K562 (cell line): Measurements from ENCODE around the gene INO80. TPM values are rescaled to one million over a fixed set of nuclear protein-coding genes. Genes with fewer than 3 reads are reported as not detected.

ENCODE experiments used
- ATAC-seq: fragments of 200-7000 bp; cut with Tn5 transposase; 3 replicates; pipeline ENCODE4 v1.9.1; 2020; ENCODE audit warnings: moderate library complexity
- BruUV-seq: library from RNA; stranded (reverse); fragments of 400-500 nt; replicated peaks from 2 replicates; lab custom pipeline; 2021; lab: Mats Ljungman, UMichigan
- CTCF ChIA-PET: fragments of 300-600 bp; formaldehyde crosslinking; extraction: SDS; loops from one replicate; lab custom pipeline; 2021; ENCODE audit warnings: low intra/inter-chr PET ratio; lab: Yijun Ruan, JAX
- POLR2A ChIA-PET: fragments of 300-600, 350-650 bp; sonication (Branson Sonifier 250); formaldehyde crosslinking; extraction: SDS; loops from one replicate; lab custom pipeline; 2021; ENCODE audit warnings: antibody characterized with exemption, inconsistent platforms; lab: Yijun Ruan, JAX
- DNase-seq, 4 experiments: peaks; one replicate each; pipeline versions ENCODE4 v3.0.0 to v3.0.0-alpha.2; 2011 to 2018; ENCODE audit warnings: low spot score in 3 of 4, mixed read lengths in 3 of 4; ENCODE audit errors: extremely low read depth in 1 of 4
- FAIRE-seq: peaks from 2 replicates; lab custom pipeline; 2011; peaks lifted over from hg19 to GRCh38; lab: Jason Lieb, UNC
- H2AFZ ChIP-seq: 2 replicates; pipeline ENCODE4 v1.6.0; 2011; ENCODE audit warnings: low read depth, low read length, control low read depth, inconsistent platforms
- H3K27ac ChIP-seq: fragments of 200-600 bp; 3 replicates; pipeline ENCODE4 v1.8.0; 2011; ENCODE audit warnings: low read depth, mild to moderate bottlenecking, control low read depth, inconsistent platforms, low read length, moderate library complexity, mixed read lengths; ENCODE audit errors: extremely low read depth
- H3K27me3 ChIP-seq, 2 experiments: fragments of 300-600 bp in 1 of 2; 2 replicates in 1 of 2; 3 replicates in 1 of 2; pipeline versions ENCODE4 v1.6.0 to v1.8.0; 2011; ENCODE audit warnings: inconsistent platforms in 2 of 2, low read length in 2 of 2, mild to moderate bottlenecking in 1 of 2, mixed read lengths in 1 of 2, moderate library complexity in 1 of 2; ENCODE audit not compliant: control insufficient read depth in 2 of 2, insufficient read depth in 2 of 2
- H3K36me3 ChIP-seq: fragments of 300-600 bp; 3 replicates; pipeline ENCODE4 v1.8.0; 2011; ENCODE audit warnings: mild to moderate bottlenecking, low read length, inconsistent platforms; ENCODE audit not compliant: control insufficient read depth, insufficient read depth
- H3K4me1 ChIP-seq, 2 experiments: fragments of 200-600 bp in 1 of 2; replicated peaks in 1 of 2; 2 replicates in 1 of 2; 3 replicates in 1 of 2; pipeline versions ENCODE4 v1.5.1 to v1.8.0; 2011; ENCODE audit warnings: inconsistent platforms in 2 of 2, low read length in 2 of 2, mild to moderate bottlenecking in 1 of 2, mixed read lengths in 1 of 2, moderate library complexity in 1 of 2; ENCODE audit not compliant: control insufficient read depth in 2 of 2, insufficient read depth in 2 of 2
- H3K4me2 ChIP-seq: 2 replicates; pipeline ENCODE4 v1.6.1; 2011; ENCODE audit warnings: low read length, control low read depth, inconsistent platforms, mixed read lengths; ENCODE audit not compliant: insufficient read depth
- H3K4me3 ChIP-seq: fragments of 200-600 bp; sonication (generic), shearing (Covaris generic); 2 replicates; pipeline ENCODE4 v1.5.1; 2016; ENCODE audit warnings: control low read depth, inconsistent platforms
- H3K79me2 ChIP-seq: fragments of 200-600 bp; 3 replicates; pipeline ENCODE4 v1.8.0; 2011; ENCODE audit warnings: low read length, inconsistent platforms; ENCODE audit not compliant: control insufficient read depth, insufficient read depth
- H3K9ac ChIP-seq, 2 experiments: 2 replicates each; pipeline versions ENCODE4 v1.6.0 to v1.6.1; 2011; ENCODE audit warnings: low read depth in 2 of 2, low read length in 2 of 2, control low read depth in 1 of 2, inconsistent platforms in 1 of 2, mild to moderate bottlenecking in 1 of 2, mixed read lengths in 1 of 2; ENCODE audit not compliant: insufficient read depth in 1 of 2
- H3K9me1 ChIP-seq: one replicate; pipeline ENCODE4 v1.6.0; 2011; ENCODE audit warnings: inconsistent platforms, mild to moderate bottlenecking, low read length, moderate library complexity; ENCODE audit not compliant: control insufficient read depth, insufficient read depth
- H3K9me3 ChIP-seq: replicated peaks from 2 replicates; pipeline ENCODE4 v1.5.1; 2011; ENCODE audit warnings: low read depth, low read length, inconsistent platforms; ENCODE audit not compliant: control insufficient read depth, insufficient read depth
- H4K20me1 ChIP-seq: replicated peaks from 2 replicates; pipeline ENCODE4 v1.6.1; 2011; ENCODE audit warnings: low read length, inconsistent platforms, mixed read lengths; ENCODE audit not compliant: control insufficient read depth, insufficient read depth
- DPF2 ChIP-seq: fragments of 450-650 bp; IDR thresholded peaks from 2 replicates; pipeline ENCODE4 v1.6.1; 2016
- HMGXB4 ChIP-seq: sonication (generic); formaldehyde crosslinking; IDR thresholded peaks from 2 replicates; pipeline ENCODE4 v1.8.1; 2023; ENCODE audit warnings: mild to moderate bottlenecking, missing genetic modification reagents
- MTA3 ChIP-seq: fragments of 450-650 bp; formaldehyde crosslinking; IDR thresholded peaks from 2 replicates; pipeline ENCODE4 v1.6.1; 2017; ENCODE audit warnings: mild to moderate bottlenecking, borderline replicate concordance
- PTRF ChIP-seq: fragments of 450-650 bp; IDR thresholded peaks from 2 replicates; pipeline ENCODE4 v1.6.1; 2016; ENCODE audit warnings: mild to moderate bottlenecking, missing genetic modification characterization, missing compliant biosample characterization
- RAD21 ChIP-seq, 2 experiments: fragments of 250-450 bp in 1 of 2; fragments of 450-650 bp in 1 of 2; sonication (Bioruptor Pico) in 1 of 2; formaldehyde crosslinking in 1 of 2; IDR thresholded peaks in 1 of 2; conservative IDR thresholded peaks in 1 of 2; 2 replicates each; pipeline versions ENCODE4 v1.4.0 to v1.8.0; 2020 to 2022; ENCODE audit warnings: mild to moderate bottlenecking in 2 of 2, moderate library complexity in 1 of 2
- UBTF ChIP-seq, 2 experiments: IDR thresholded peaks; 2 replicates each; pipeline ENCODE4 v1.6.1; 2012; ENCODE audit warnings: improper control_type of control experiment in 2 of 2, low read depth in 2 of 2, low read length in 2 of 2, borderline replicate concordance in 1 of 2
- ZNF740 ChIP-seq, 3 experiments: fragments of 200-800 bp in 1 of 3; sonication (Bioruptor generic) in 1 of 3; sonication (generic) in 1 of 3; formaldehyde crosslinking in 1 of 3; IDR thresholded peaks; 2 replicates each; pipeline versions ENCODE4 v1.6.1 to v1.8.0; 2016 to 2022; ENCODE audit warnings: mild to moderate bottlenecking in 2 of 3, missing compliant biosample characterization in 2 of 3, missing genetic modification characterization in 2 of 3, missing genetic modification reagents in 1 of 3
- ZZZ3 ChIP-seq: fragments of 450-650 bp; IDR thresholded peaks from 2 replicates; pipeline ENCODE4 v1.6.1; 2016; ENCODE audit warnings: antibody characterized with exemption, mild to moderate bottlenecking, moderate library complexity
- WGBS: fragments of 100-300 bp; shearing (Covaris generic); methylation state at CpG from one replicate; pipeline ENCODE4 v1.1.6; 2016; ENCODE audit warnings: low coverage, mixed read lengths; ENCODE audit not compliant: insufficient coverage; ENCODE audit errors: missing lambda C conversion rate; 5-methylcytosine and 5-hydroxymethylcytosine counted together
- in situ Hi-C: fragments of 300-500 bp; cut with MboI; formaldehyde crosslinking; loops from 4 replicates; pipeline ENCODE4 v1.15.0; 2018; ENCODE audit warnings: inconsistent platforms, mixed read lengths
- intact Hi-C: fragments of 100-400 bp; cut with micrococcal nuclease; formaldehyde crosslinking; loops from 2 replicates; pipeline ENCODE4 v1.14.2; 2022
- polyA plus RNA-seq, 8 experiments: library from polyadenylated mRNA; depleted of rRNA in 4 of 8; stranded (reverse) in 5 of 8; unstranded in 3 of 8; fragments of >200 nt; fragmentation: Nextera tagmentation in 2 of 8; fragmentation: Illumina TruSeq in 1 of 8; extraction: Ambion mirVana in 2 of 8; extraction: Trizol in 1 of 8; gene quantifications; 2 replicates each; pipeline versions ENCODE4 v1.2.1 to v1.2.3, GENCODE V29; 2011 to 2014; ENCODE audit warnings: inconsistent platforms in 1 of 8, missing spikeins in 1 of 8
- total RNA-seq, 7 experiments: library from RNA; depleted of rRNA in 6 of 7; stranded (reverse); fragments of >200 nt in 6 of 7; fragmentation: Illumina TruSeq in 2 of 7; extraction: Trizol in 2 of 7; gene quantifications; 2 replicates each; pipeline versions ENCODE4 v1.2.1 to v1.2.3, GENCODE V29; 2011 to 2021; ENCODE audit warnings: low replicate concordance in 1 of 7

The INO80 gene
- total and polyA plus RNA-seq, 9 of the 15 experiments (the other 6 are each of a cell fraction or from before 2014, with no cell fraction given), result 1.1 to 25.7 (median 19.9) TPM

- TF ChIP-seq HMGXB4 (CRISPR knock-in tag), result no peak
- TF ChIP-seq ZZZ3, result no peak
Observed at GRCh38 chr15:40931300-40932142, 184.6 kb downstream of the INO80 start (continued).

GRCh38 chr15:40930430-40931299 is 185.4 kb downstream of the INO80 start:
- ATAC-seq (peak; percentile 64), DNase-seq (peak; percentile 82 to 84 (median 83)), FAIRE-seq (peak; percentile 84)
- intact Hi-C loops, result no loop called here
- Histone ChIP-seq H3K27me3 (peaks cover 0 to 19% of the 10 kb centered on the region in 2 experiments; a peak in 2 of 5 replicates), H2AFZ (peak overlapping the region; percentile 94), H3K4me3 (peak overlapping the region; percentile 54), H3K9ac (peak overlapping the region; percentile 24 to 92), H3K4me1 (peaks cover 15 to 63% of the 10 kb centered on the region in 2 experiments), H3K9me3 (no peaks in the 10 kb centered on the region), H3K36me3 (no peaks in the 10 kb centered on the region), H3K4me2 (peak overlapping the region; percentile 75), H4K20me1 (0 out of 2 replicates have a peak, but pooled peaks cover 4% of the 10 kb centered on the region), H3K79me2 (no peaks in the 10 kb centered on the region), H3K9me1 (peaks cover 3% of the 10 kb centered on the region), H3K27ac (no peak overlapping the region)
- CTCF ChIA-PET, result interaction anchor here (0.8 kb wide), 1 partner anchor 254 kb away, joined by 3 read pairs; no protein-coding TSS in a partner anchor
- TSS peak; percentile 47 for BruUV-seq
- POLR2A ChIA-PET, result interaction anchor here (0.6 to 1.5 kb wide), 10 partner anchors 9 to 511 kb away, joined by 3 to 7 read pairs (median 3); partner anchors contain the start of gene INO80
- in situ Hi-C loops, result no loop called here
- 3% methylated on average over 42 of the region's 46 CpGs for WGBS
- TF ChIP-seq ZNF740 (CRISPR knock-in tag; IDR thresholded peaks at IDR 0.05) (peak; percentile 66; the same call in 1 of the 2 replicates), ZNF740 (tag; IDR thresholded peaks at IDR 0.05) (no peak), PTRF (tag) (no peak), RAD21 (CRISPR knock-in tag; conservative IDR thresholded peaks at IDR 0.05 in 1 of 2, IDR thresholded peaks at IDR 0.05 in 1 of 2) (peak in 1 of 2 experiments; percentile 42; a peak in 2 of 4 replicates), UBTF (IDR thresholded peaks at IDR 0.05; ENCODE audit: borderline replicate concordance in 1 of 2, low read depth in 2 of 2, low read length in 2 of 2) (peak in 1 of 2 experiments; percentile 35; a peak in 1 of 4 replicates), MTA3 (peak; percentile 55), DPF2 (0 out of 2 replicates have a peak, but pooled peaks have one; percentile 48)
